ENCODE measurements around the gene TMX4. TPM values are rescaled to one million over a fixed set of nuclear protein-coding genes. Genes with fewer than 3 reads are reported as not detected.

The TMX4 gene
- total and polyA plus RNA-seq, 2 donors (not counting 3 experiments of a cell fraction or from before 2014, with no cell fraction given), result 6.5 to 30.3 TPM

DNA sequence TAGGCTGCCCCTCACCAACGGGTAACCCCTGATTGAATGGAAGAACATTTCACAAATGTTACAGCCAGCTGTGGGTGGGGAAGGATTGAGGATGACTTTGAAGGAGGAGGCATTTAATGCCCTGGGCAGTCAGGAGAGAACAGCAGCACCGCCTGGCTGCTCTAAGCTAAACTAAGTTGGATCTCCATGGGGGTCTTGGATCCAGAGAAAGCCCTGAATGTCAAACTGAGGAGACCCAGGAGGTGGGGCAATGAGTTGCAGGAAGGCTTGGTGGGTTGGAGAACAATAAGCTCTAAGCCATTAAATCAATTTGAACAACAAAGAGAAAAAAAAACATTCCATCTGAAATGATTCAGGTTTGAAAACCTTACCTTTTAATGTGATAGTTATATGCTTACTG, 35.4 kb downstream of the TMX4 start:
- no peak for DNase-seq (ENCODE audit: low read depth, low spot score)
- no peak overlapping the region for H3K4me2 ChIP-seq (ENCODE audit: insufficient read depth, low read length)
- H3K9me1 ChIP-seq (replicated peaks; ENCODE audit: control insufficient read depth, extremely low read depth, insufficient read depth, low read length), result no peaks in the 10 kb centered on the region
- intact Hi-C loops (cut with micrococcal nuclease) (no loop called here), dilution Hi-C loops (cut with MboI; ENCODE audit: extremely low pct_ligation_motif_present, low sequenced_read_pairs) (no loop called here)
- no TSS peak for BruUV-seq (replicated peaks)
- ChIA-PET POLR2A (no interaction called here), CTCF (interaction anchor here (1.2 to 5.7 kb wide), 3 partner anchors 16 to 738 kb away, joined by 3 to 179 read pairs (median 9); no protein-coding TSS in a partner anchor)
- FAIRE-seq, result no peak
- H4K20me1 ChIP-seq (replicated peaks; ENCODE audit: control insufficient read depth, extremely low read depth, insufficient read depth, low read length), result no peaks in the 10 kb centered on the region
- no peak overlapping the region for H3K9ac ChIP-seq (replicated peaks; ENCODE audit: extremely low read depth, insufficient read depth, low read length)
- H3K79me2 ChIP-seq (ENCODE audit: control insufficient read depth, insufficient read depth, low read length), result no peaks in the 10 kb centered on the region
- no peaks in the 10 kb centered on the region for H3K9me3 ChIP-seq (replicated peaks; ENCODE audit: control insufficient read depth, insufficient read depth, low read length)
- TF ChIP-seq FOS (IDR thresholded peaks at IDR 0.05; ENCODE audit: borderline replicate concordance, insufficient read depth, low read length) (no peak), GATA2 (IDR thresholded peaks at IDR 0.05; ENCODE audit: insufficient read depth, insufficient read length, low read depth, low read length) (no peak)
- TF ChIP-seq, protein P1, sequence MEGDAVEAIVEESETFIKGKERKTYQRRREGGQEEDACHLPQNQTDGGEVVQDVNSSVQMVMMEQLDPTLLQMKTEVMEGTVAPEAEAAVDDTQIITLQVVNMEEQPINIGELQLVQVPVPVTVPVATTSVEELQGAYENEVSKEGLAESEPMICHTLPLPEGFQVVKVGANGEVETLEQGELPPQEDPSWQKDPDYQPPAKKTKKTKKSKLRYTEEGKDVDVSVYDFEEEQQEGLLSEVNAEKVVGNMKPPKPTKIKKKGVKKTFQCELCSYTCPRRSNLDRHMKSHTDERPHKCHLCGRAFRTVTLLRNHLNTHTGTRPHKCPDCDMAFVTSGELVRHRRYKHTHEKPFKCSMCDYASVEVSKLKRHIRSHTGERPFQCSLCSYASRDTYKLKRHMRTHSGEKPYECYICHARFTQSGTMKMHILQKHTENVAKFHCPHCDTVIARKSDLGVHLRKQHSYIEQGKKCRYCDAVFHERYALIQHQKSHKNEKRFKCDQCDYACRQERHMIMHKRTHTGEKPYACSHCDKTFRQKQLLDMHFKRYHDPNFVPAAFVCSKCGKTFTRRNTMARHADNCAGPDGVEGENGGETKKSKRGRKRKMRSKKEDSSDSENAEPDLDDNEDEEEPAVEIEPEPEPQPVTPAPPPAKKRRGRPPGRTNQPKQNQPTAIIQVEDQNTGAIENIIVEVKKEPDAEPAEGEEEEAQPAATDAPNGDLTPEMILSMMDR (IDR thresholded peaks at IDR 0.05; ENCODE audit: extremely low read depth in 1 of 2, insufficient read depth in 1 of 2, low read depth in 1 of 2, low read length in 2 of 2), result no peak
- no peak overlapping the region for H2AFZ ChIP-seq (ENCODE audit: low read depth, low read length)
- no peaks in the 10 kb centered on the region for H3K4me1 ChIP-seq (ENCODE audit: control insufficient read depth, extremely low read depth, insufficient read depth, low read length)
- H3K27me3 ChIP-seq (ENCODE audit: control insufficient read depth in 2 of 2, insufficient read depth in 2 of 2, low read length in 2 of 2), result no peaks in the 10 kb centered on the region
- H3K27ac ChIP-seq (ENCODE audit: insufficient read depth, low read depth, low read length), result no peak overlapping the region
- no peak overlapping the region for H3K4me3 ChIP-seq (replicated peaks in 1 of 3; ENCODE audit: insufficient read depth in 1 of 3, low read depth in 1 of 3, low read length in 3 of 3)
- H3K36me3 ChIP-seq (ENCODE audit: control insufficient read depth in 2 of 2, extremely low read depth in 1 of 2, insufficient read depth in 2 of 2, low read length in 2 of 2), result peaks cover 3 to 6% of the 10 kb centered on the region in 2 experiments

DNA sequence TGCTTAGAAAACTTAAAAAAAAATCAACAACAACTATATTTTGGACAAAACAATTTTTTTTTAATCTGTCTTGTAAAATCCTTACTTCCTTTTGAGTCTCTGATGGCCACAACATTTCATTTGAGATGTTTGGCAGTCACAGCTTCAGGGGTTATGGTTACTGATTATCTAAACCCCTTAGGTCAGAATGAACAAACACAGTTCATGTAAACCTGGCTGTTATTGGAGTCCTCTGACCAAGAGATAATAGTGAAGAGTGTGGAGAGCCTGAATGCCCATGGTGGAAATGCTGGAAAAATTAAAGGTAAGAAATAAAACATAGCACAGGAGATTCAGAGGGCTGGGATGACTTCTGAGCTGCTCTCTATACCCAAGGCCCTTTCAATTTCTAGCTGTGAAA, 38.2 kb downstream of the TMX4 start:
- H2AFZ ChIP-seq (ENCODE audit: low read depth, low read length), result no peak overlapping the region
- no peak overlapping the region for H3K9ac ChIP-seq (replicated peaks; ENCODE audit: extremely low read depth, insufficient read depth, low read length)
- intact Hi-C loops (cut with micrococcal nuclease), result loop anchor here (2.0 kb wide), 1 partner anchor 37 kb away; the partner anchor contains the start of gene TMX4
- BruUV-seq (replicated peaks), result no TSS peak
- no peaks in the 10 kb centered on the region for H3K9me1 ChIP-seq (replicated peaks; ENCODE audit: control insufficient read depth, extremely low read depth, insufficient read depth, low read length)
- H3K36me3 ChIP-seq (ENCODE audit: control insufficient read depth in 2 of 2, extremely low read depth in 1 of 2, insufficient read depth in 2 of 2, low read length in 2 of 2), result peaks cover 3 to 6% of the 10 kb centered on the region in 2 experiments
- no peak overlapping the region for H3K4me2 ChIP-seq (ENCODE audit: insufficient read depth, low read length)
- H3K27me3 ChIP-seq (ENCODE audit: control insufficient read depth in 2 of 2, insufficient read depth in 2 of 2, low read length in 2 of 2), result no peaks in the 10 kb centered on the region
- no peaks in the 10 kb centered on the region for H3K4me1 ChIP-seq (ENCODE audit: control insufficient read depth, extremely low read depth, insufficient read depth, low read length)
- dilution Hi-C loops (cut with MboI; ENCODE audit: extremely low pct_ligation_motif_present, low sequenced_read_pairs), result no loop called here
- ChIA-PET CTCF (interaction anchor here (1.2 to 5.7 kb wide), 5 partner anchors 19 to 741 kb away, joined by 3 to 179 read pairs (median 6); no protein-coding TSS in a partner anchor), POLR2A (no interaction called here)
- no peak for DNase-seq (ENCODE audit: low read depth, low spot score)
- H3K27ac ChIP-seq (ENCODE audit: insufficient read depth, low read depth, low read length), result no peak overlapping the region
- no peak for FAIRE-seq
- H3K4me3 ChIP-seq (replicated peaks in 1 of 3; ENCODE audit: insufficient read depth in 1 of 3, low read depth in 1 of 3, low read length in 3 of 3), result no peak overlapping the region
- TF ChIP-seq EZH2 (IDR thresholded peaks at IDR 0.05; ENCODE audit: borderline replicate concordance, low read depth, low read length, severe bottlenecking) (no peak), GATA2 (IDR thresholded peaks at IDR 0.05; ENCODE audit: insufficient read depth, insufficient read length, low read depth, low read length) (no peak), MYC (IDR thresholded peaks at IDR 0.05; ENCODE audit: low read depth, low read length) (no peak), POLR2A (IDR thresholded peaks at IDR 0.05; ENCODE audit: low read depth, low read length) (no peak), POLR2AphosphoS5 (IDR thresholded peaks at IDR 0.05; ENCODE audit: insufficient read depth, low read depth, low read length) (no peak), JUN (IDR thresholded peaks at IDR 0.05; ENCODE audit: borderline replicate concordance, insufficient read depth, insufficient read length, low read depth) (no peak), FOS (IDR thresholded peaks at IDR 0.05; ENCODE audit: borderline replicate concordance, insufficient read depth, low read length) (no peak)
- TF ChIP-seq, protein P2, sequence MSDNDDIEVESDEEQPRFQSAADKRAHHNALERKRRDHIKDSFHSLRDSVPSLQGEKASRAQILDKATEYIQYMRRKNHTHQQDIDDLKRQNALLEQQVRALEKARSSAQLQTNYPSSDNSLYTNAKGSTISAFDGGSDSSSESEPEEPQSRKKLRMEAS (IDR thresholded peaks at IDR 0.05; ENCODE audit: insufficient read depth, insufficient read length), result no peak
- TF ChIP-seq, protein P1 (IDR thresholded peaks at IDR 0.05; ENCODE audit: extremely low read depth in 1 of 2, insufficient read depth in 1 of 2, low read depth in 1 of 2, low read length in 2 of 2), result no peak
- H3K9me3 ChIP-seq (replicated peaks; ENCODE audit: control insufficient read depth, insufficient read depth, low read length), result no peaks in the 10 kb centered on the region
- no peaks in the 10 kb centered on the region for H4K20me1 ChIP-seq (replicated peaks; ENCODE audit: control insufficient read depth, extremely low read depth, insufficient read depth, low read length)
- H3K79me2 ChIP-seq (ENCODE audit: control insufficient read depth, insufficient read depth, low read length), result no peaks in the 10 kb centered on the region

Data from endothelial cell of umbilical vein (primary cell).